ENCODE results near the gene CLECL1.
A peak's percentile ranks its signal among the peaks of the same experiment; 100 is the strongest.
"Not testable (repeated sequence)": the region's sequence is repeated elsewhere in the genome, so short reads cannot be mapped to it uniquely, and the experiment has no call there.

CLECL1 gene

GRCh38 chr12:9751204-9752144 is 18.6 kb upstream of the CLECL1 start:
- DNase-seq: peak; percentile 88

GRCh38 chr12:9750276-9751203 is 17.6 kb upstream of the CLECL1 start:
- DNase-seq: peak; percentile 91

GRCh38 chr12:9749640-9750039 is 16.7 kb upstream of the CLECL1 start:
- peak; percentile 52 for DNase-seq

- no peak for DNase-seq
Observed at GRCh38 chr12:9745199-9745598, 12.3 kb upstream of the CLECL1 start.

GRCh38 chr12:9742661-9743060 is 9.8 kb upstream of the CLECL1 start:
- peak; percentile 58 for DNase-seq

- peak; percentile 87 for DNase-seq
Observed at GRCh38 chr12:9741726-9742125, 8.8 kb upstream of the CLECL1 start.

- peak; percentile 59 for DNase-seq
Observed at GRCh38 chr12:9740106-9740750, 7.3 kb upstream of the CLECL1 start.

- DNase-seq: peak; percentile 34
Observed at GRCh38 chr12:9739404-9740105, 6.7 kb upstream of the CLECL1 start.

GRCh38 chr12:9738905-9739304 is 6.0 kb upstream of the CLECL1 start:
- not testable (repeated sequence) for DNase-seq

- DNase-seq: peak; percentile 45
Observed at GRCh38 chr12:9736936-9737705, 4.2 kb upstream of the CLECL1 start.

GRCh38 chr12:9735601-9736000 is 2.7 kb upstream of the CLECL1 start:
- no peak for DNase-seq

- no peak for DNase-seq
Observed at GRCh38 chr12:9731797-9732196, 1.1 kb downstream of the CLECL1 start.

GRCh38 chr12:9731393-9731792 is 1.5 kb downstream of the CLECL1 start:
- no peak for DNase-seq

GRCh38 chr12:9730591-9730990 is 2.3 kb downstream of the CLECL1 start:
- no peak for DNase-seq

- no peak for DNase-seq
Observed at GRCh38 chr12:9730011-9730410, 2.9 kb downstream of the CLECL1 start.

GRCh38 chr12:9729082-9729481 is 3.8 kb downstream of the CLECL1 start:
- no peak for DNase-seq

GRCh38 chr12:9727813-9728212 is 5.1 kb downstream of the CLECL1 start:
- no peak for DNase-seq

- DNase-seq: no peak
Observed at GRCh38 chr12:9725213-9725870, 7.6 kb downstream of the CLECL1 start.

- no peak for DNase-seq
Observed at GRCh38 chr12:9724023-9724422, 8.9 kb downstream of the CLECL1 start.

GRCh38 chr12:9721394-9722092 is 11.4 kb downstream of the CLECL1 start:
- DNase-seq: no peak

All from CD4-positive, alpha-beta T cell treated with Interleukin-10 for 1 hour (primary cell).